Measurements from ENCODE around the gene OR1N1.
A peak's percentile ranks its signal among the peaks of the same experiment; 100 is the strongest.

- TF ChIP-seq MAX (IDR thresholded peaks at IDR 0.05) (no peak), REST (IDR thresholded peaks at IDR 0.05; ENCODE audit: low read depth) (no peak), TAF1 (IDR thresholded peaks at IDR 0.05; ENCODE audit: low read depth) (no peak), CREB1 (IDR thresholded peaks at IDR 0.05; ENCODE audit: low read depth) (no peak), EP300 (IDR thresholded peaks at IDR 0.05; ENCODE audit: borderline replicate concordance) (no peak), RAD21 (IDR thresholded peaks at IDR 0.05; ENCODE audit: low read depth) (peak; percentile 71), YY1 (IDR thresholded peaks at IDR 0.05; ENCODE audit: low read depth) (no peak), ZBTB7A (IDR thresholded peaks at IDR 0.05; ENCODE audit: low read depth) (no peak), CEBPB (IDR thresholded peaks at IDR 0.05) (no peak), TCF12 (IDR thresholded peaks at IDR 0.05; ENCODE audit: low read depth) (no peak), EGR1 (IDR thresholded peaks at IDR 0.05) (no peak), USF1 (IDR thresholded peaks at IDR 0.05) (no peak), NFIC (IDR thresholded peaks at IDR 0.05) (no peak)
These were observed 28.2 kb downstream of the OR1N1 start for GRCh38 chr9:122498883-122499288.
